Motor neuron (in vitro differentiated cells): ENCODE results near the gene NEU4. TPM values are rescaled to one million over a fixed set of nuclear protein-coding genes. Genes with fewer than 3 reads are reported as not detected.
"Not testable (repeated sequence)": the region's sequence is repeated elsewhere in the genome, so short reads cannot be mapped to it uniquely, and the experiment has no call there.

Experiments used
- ATAC-seq, 8 experiments: fragments of 200-7000 bp; cut with Tn5 transposase; replicated peaks in 6 of 8; 2 replicates each; pipeline ENCODE4 v1.8.0; 2021; ENCODE audit warnings: mild to moderate bottlenecking in 8 of 8, moderate library complexity in 8 of 8
- H3K27ac ChIP-seq, 2 donors: fragments of 250-450 bp; sonication (Bioruptor Pico); 2 replicates each; pipeline ENCODE4 v1.9.0; 2021; ENCODE audit warnings: antibody characterized with exemption in 2 of 2, mild to moderate bottlenecking in 2 of 2, moderate library complexity in 1 of 2
- H3K4me1 ChIP-seq, 2 donors: fragments of 250-450 bp; sonication (Bioruptor Pico); replicated peaks in 1 of 2; 2 replicates each; pipeline ENCODE4 v1.6.1; 2021; ENCODE audit warnings: antibody characterized with exemption in 2 of 2, mild to moderate bottlenecking in 2 of 2, moderate library complexity in 1 of 2
- H3K4me3 ChIP-seq, 5 donors: fragments of 250-450 bp; sonication (Bioruptor Pico); 2 replicates each; pipeline ENCODE4 v1.9.0; 2021; ENCODE audit warnings: antibody characterized with exemption in 5 of 5, mild to moderate bottlenecking in 5 of 5, moderate library complexity in 4 of 5
- WGBS, 10 experiments: fragments of 450-650 bp; shearing (Covaris generic); methylation state at CpG; one replicate each; pipeline ENCODE4 v1.0.0; 2022; 5-methylcytosine and 5-hydroxymethylcytosine counted together
- in situ Hi-C, 9 experiments: fragments of 400-800 bp; cut with MboI; loops; one replicate each; pipeline ENCODE4 v1.15.0; 2021; ENCODE audit warnings: low sequenced_read_pairs in 9 of 9, low pct_unique_long_range_greater_than_20kb in 2 of 9; ENCODE audit not compliant: unreplicated experiment in 9 of 9
- total RNA-seq, 8 experiments: library from RNA; unstranded; fragments of 300-600 nt; gene quantifications; 2 replicates each; pipeline versions ENCODE4 v1.2.3 to v1.2.4, GENCODE V29; 2022

Gene NEU4
- total RNA-seq, 8 experiments from 2014 or later: 0.11 to 1.0 (median 0.56) TPM; not detected in 1

- no CpG with 5 or more reads among the region's 8 CpGs for WGBS, 10 experiments
- in situ Hi-C loops, H3K27ac ChIP-seq: not testable (repeated sequence)
Observed at GRCh38 chr2:241806217-241806616, 2.8 kb upstream of the NEU4 start.

GRCh38 chr2:241808051-241808720 is 807 bp upstream of the NEU4 start:
- 33 to 100% (median 75%) methylated on average over 1 to 7 of the region's 17 CpGs; no CpG with 5 or more reads in 3 of the 10 experiments for WGBS, 10 experiments
- Histone ChIP-seq H3K4me3 (no peak overlapping the region), H3K4me1 (peaks cover 19 to 27% of the 10 kb centered on the region in 2 donors), H3K27ac (peak overlapping the region; percentile 3 to 66)
- in situ Hi-C loops: no loop called here
- ATAC-seq: no peak

More at GRCh38 chr2:241806217-241806616, 2.8 kb upstream of the NEU4 start:
- peaks cover 35 to 40% of the 10 kb centered on the region in 2 donors for H3K4me1 ChIP-seq
- not testable (repeated sequence) for H3K4me3 ChIP-seq, ATAC-seq

- Histone ChIP-seq H3K27ac (no peak overlapping the region), H3K4me1 (peaks cover 7 to 13% of the 10 kb centered on the region in 2 donors), H3K4me3 (no peak overlapping the region)
- 0 to 87% (median 57%) methylated on average over 1 to 4 of the region's 29 CpGs; no CpG with 5 or more reads in 6 of the 10 experiments for WGBS, 10 experiments
- peak in 5 of 8 experiments; percentile 3 to 13 (median 6) for ATAC-seq
- in situ Hi-C loops: no loop called here
Observed at GRCh38 chr2:241809383-241810306, 652 bp downstream of the NEU4 start.

GRCh38 chr2:241810307-241811200 is 1.6 kb downstream of the NEU4 start:
- Histone ChIP-seq H3K27ac (no peak overlapping the region), H3K4me1 (peaks cover 5 to 10% of the 10 kb centered on the region in 2 donors), H3K4me3 (no peak overlapping the region)
- WGBS, 10 experiments: 30 to 72% (median 50%) methylated on average over 2 to 4 of the region's 28 CpGs; no CpG with 5 or more reads in 7 of the 10 experiments
- peak in 5 of 8 experiments; percentile 7 to 54 (median 30) for ATAC-seq
- in situ Hi-C loops: no loop called here

GRCh38 chr2:241811201-241811951 is 2.4 kb downstream of the NEU4 start:
- ATAC-seq: peak in 2 of 8 experiments; percentile 1 to 2
- H3K4me3 ChIP-seq: no peak overlapping the region
- WGBS, 10 experiments: 64 to 100% (median 88%) methylated on average over 2 to 10 of the region's 27 CpGs; no CpG with 5 or more reads in 6 of the 10 experiments
- H3K4me1 ChIP-seq: peaks cover 5 to 10% of the 10 kb centered on the region in 2 donors
- in situ Hi-C loops: no loop called here
- H3K27ac ChIP-seq: no peak overlapping the region

- in situ Hi-C loops: no loop called here
- Histone ChIP-seq H3K27ac (no peak overlapping the region), H3K4me1 (peaks cover 5 to 10% of the 10 kb centered on the region in 2 donors), H3K4me3 (no peak overlapping the region)
- WGBS, 10 experiments: 20 to 100% (median 86%) methylated on average over 1 to 6 of the region's 20 CpGs; no CpG with 5 or more reads in 5 of the 10 experiments
- no peak for ATAC-seq
Observed at GRCh38 chr2:241811952-241812729, 3.1 kb downstream of the NEU4 start.

GRCh38 chr2:241812730-241813643 is 4.0 kb downstream of the NEU4 start:
- in situ Hi-C loops: no loop called here
- Histone ChIP-seq H3K4me3 (no peak overlapping the region), H3K27ac (no peak overlapping the region), H3K4me1 (peaks cover 5 to 10% of the 10 kb centered on the region in 2 donors)
- WGBS, 10 experiments: 89 to 90% methylated on average over 2 to 8 of the region's 40 CpGs; no CpG with 5 or more reads in 8 of the 10 experiments
- no peak for ATAC-seq

- no peak for ATAC-seq
- Histone ChIP-seq H3K27ac (no peak overlapping the region), H3K4me1 (peaks cover 4 to 5% of the 10 kb centered on the region in 2 donors), H3K4me3 (no peak overlapping the region)
- in situ Hi-C loops: no loop called here
- no CpG with 5 or more reads among the region's 20 CpGs for WGBS, 10 experiments
Observed at GRCh38 chr2:241813644-241814392, 4.8 kb downstream of the NEU4 start.

GRCh38 chr2:241814393-241814642 is 5.3 kb downstream of the NEU4 start:
- ATAC-seq: no peak
- in situ Hi-C loops: no loop called here
- Histone ChIP-seq H3K4me1 (peaks cover 4 to 5% of the 10 kb centered on the region in 2 donors), H3K27ac (no peak overlapping the region), H3K4me3 (no peak overlapping the region)
- 20% methylated on average over 2 of the region's 17 CpGs; no CpG with 5 or more reads in 9 of the 10 experiments for WGBS, 10 experiments

- Histone ChIP-seq H3K27ac (no peak overlapping the region), H3K4me3 (no peak overlapping the region), H3K4me1 (peaks cover 4% of the 10 kb centered on the region in 2 donors)
- WGBS, 10 experiments: 59 to 90% (median 86%) methylated on average over 3 to 18 of the region's 52 CpGs; no CpG with 5 or more reads in 6 of the 10 experiments
- ATAC-seq: peak in 1 of 8 experiments; percentile 12
- in situ Hi-C loops: no loop called here
Observed at GRCh38 chr2:241814643-241815476, 5.9 kb downstream of the NEU4 start.
